Suprapubic skin (tissue), 4 donors: Measurements from ENCODE around the gene GNAT3.

Experiments used
- EP300 ChIP-seq: sonication (generic); formaldehyde crosslinking; IDR thresholded peaks from one replicate; pipeline ENCODE4 v1.6.1; 2017; ENCODE audit warnings: antibody characterized with exemption
- POLR2A ChIP-seq, 2 donors: fragments of 450-650 bp; IDR thresholded peaks; one replicate each; pipeline ENCODE4 v1.6.1; 2017; ENCODE audit warnings: antibody characterized with exemption in 2 of 2, mild to moderate bottlenecking in 2 of 2, moderate library complexity in 2 of 2
- POLR2AphosphoS5 ChIP-seq, 3 donors: sonication (generic); formaldehyde crosslinking; IDR thresholded peaks; one replicate each; pipeline ENCODE4 v1.6.1; 2017; ENCODE audit warnings: antibody characterized with exemption in 3 of 3
- TF ChIP-seq, protein P1 (sequence below), 2 donors: fragments of 200-600 bp in 1 of 2; fragments of 450-650 bp in 1 of 2; sonication (generic) in 1 of 2; IDR thresholded peaks; one replicate each; pipeline ENCODE4 v1.5.1; 2016 to 2019; ENCODE audit warnings: antibody characterized with exemption in 2 of 2, mild to moderate bottlenecking in 1 of 2, moderate library complexity in 1 of 2

DNA sequence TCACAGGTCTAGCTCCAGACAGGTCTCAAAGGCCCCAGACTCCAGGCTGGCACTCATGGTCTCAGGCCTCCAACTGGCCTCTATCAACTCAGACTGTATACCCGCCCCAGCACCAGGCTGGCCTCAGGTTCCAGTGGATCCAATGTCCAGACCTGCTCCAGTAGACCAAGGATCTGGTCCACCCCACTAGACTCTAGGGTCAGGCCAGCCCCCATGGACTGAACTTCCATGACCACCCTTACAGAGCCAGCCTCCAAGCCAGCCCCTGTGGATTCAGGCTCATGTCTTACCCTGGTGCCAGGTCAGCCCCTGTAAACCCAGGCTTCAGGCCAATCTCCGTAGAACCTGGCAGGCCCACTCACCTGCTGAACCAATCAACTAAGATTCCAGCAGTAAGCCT is 16.8 kb upstream of the GNAT3 start:
- TF ChIP-seq, protein P1, sequence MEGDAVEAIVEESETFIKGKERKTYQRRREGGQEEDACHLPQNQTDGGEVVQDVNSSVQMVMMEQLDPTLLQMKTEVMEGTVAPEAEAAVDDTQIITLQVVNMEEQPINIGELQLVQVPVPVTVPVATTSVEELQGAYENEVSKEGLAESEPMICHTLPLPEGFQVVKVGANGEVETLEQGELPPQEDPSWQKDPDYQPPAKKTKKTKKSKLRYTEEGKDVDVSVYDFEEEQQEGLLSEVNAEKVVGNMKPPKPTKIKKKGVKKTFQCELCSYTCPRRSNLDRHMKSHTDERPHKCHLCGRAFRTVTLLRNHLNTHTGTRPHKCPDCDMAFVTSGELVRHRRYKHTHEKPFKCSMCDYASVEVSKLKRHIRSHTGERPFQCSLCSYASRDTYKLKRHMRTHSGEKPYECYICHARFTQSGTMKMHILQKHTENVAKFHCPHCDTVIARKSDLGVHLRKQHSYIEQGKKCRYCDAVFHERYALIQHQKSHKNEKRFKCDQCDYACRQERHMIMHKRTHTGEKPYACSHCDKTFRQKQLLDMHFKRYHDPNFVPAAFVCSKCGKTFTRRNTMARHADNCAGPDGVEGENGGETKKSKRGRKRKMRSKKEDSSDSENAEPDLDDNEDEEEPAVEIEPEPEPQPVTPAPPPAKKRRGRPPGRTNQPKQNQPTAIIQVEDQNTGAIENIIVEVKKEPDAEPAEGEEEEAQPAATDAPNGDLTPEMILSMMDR (IDR thresholded peaks at IDR 0.05) = no peak
- TF ChIP-seq POLR2A (IDR thresholded peaks at IDR 0.05) (no peak), EP300 (no peak), POLR2AphosphoS5 (IDR thresholded peaks at IDR 0.05) (no peak)
